ENCODE data around the gene MRPS18B.

MRPS18B gene

DNA sequence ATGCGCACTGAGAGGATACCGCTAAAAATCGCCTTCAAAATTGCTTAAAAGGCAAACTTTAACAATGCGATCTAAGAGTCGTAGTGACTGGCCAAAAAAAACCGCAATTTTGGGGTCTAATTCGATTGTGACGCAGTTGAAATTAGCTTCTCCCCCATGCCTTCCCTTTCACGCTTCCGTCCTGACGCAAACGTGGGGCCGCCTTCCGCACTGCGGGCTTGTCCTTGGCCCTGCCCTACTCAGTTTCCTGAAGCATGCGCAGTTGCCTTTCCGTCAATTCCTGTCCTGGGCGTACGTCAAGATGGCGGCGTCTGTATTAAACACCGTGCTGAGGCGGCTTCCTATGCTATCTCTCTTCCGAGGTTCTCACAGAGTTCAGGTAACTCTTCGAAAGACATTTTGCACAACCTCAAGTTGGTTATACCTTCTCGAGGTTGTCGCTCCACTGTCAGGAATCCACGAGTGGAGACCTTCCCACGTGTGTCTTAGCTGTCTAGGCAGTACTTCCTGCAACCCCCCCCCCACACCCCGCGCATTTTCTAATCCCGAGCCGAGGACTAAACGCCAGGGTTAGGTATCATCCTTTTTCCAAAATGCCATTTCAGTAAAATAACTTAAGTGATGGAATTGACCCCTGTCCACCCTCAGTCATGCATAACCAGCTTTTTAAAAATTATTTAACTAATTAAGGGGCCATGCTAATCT, at the start of gene MRPS18B:
Gene MRPS18B (plus strand): TSS at position 276 of the 705 bp plus-strand sequence. CDS start 26 bp downstream, at position 302.
- DNase-seq (ENCODE audit: low read depth in 2 of 2): peak; percentile 87 to 97

DNA sequence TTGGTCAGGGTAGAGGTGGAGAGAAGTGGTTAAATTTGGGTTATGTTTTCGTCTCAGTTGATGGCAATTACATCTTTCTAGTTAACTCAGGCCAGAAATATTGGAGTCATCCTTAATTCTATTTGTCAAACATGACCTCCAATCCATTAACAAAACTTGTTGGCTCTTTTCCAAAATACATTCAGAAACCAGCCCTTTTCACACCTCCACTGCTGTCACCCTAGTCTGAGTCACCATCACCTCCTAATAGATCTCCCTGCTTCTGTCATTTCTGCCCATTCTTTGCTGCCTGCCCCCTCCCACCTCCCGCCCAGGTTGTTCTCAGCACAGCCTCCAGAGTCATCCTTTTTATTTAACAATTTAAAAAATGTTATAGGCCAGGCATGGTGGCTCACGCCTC, 49.4 kb upstream of the MRPS18B start:
- peak in 1 of 2 donors; percentile 37 for DNase-seq (ENCODE audit: low read depth in 2 of 2)

DNA sequence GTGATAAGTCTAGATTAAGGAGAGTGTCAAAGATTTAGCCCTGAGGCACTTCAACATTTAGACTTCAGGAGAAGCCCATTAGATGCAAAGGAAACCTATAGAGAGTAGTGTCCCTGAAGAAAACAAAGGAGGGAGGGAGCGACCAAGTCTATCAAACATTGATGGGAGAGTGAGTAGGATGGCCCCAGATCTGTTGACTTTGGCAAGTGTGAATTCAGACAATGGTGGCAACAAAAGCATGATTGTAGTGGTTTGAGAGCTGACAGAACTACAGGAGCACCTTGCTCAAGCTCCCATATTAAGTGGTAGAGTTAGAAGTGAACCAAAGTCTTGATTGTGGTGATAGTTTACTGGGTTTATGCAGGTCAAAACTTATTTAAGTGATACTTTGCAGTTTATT, 47.4 kb upstream of the MRPS18B start:
- no peak for DNase-seq (ENCODE audit: low read depth in 2 of 2)

DNA sequence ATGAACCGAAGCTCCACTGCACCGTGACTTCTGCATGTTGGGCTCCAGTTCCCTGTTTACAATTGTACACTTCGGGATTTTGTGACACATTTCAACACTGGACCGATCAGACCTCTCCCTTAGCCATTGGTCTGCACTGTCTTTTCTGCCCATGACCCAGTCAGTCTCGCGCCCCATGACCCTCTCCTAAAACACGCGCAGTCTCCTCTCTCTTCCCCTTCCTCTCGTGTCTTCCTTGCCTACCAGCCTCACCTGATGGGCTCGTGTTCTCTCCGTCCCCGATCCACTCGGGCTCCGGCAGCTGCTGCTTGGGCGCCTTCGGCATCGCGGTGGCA, 46.9 kb upstream of the MRPS18B start:
- no peak for DNase-seq (ENCODE audit: low read depth in 2 of 2)

DNA sequence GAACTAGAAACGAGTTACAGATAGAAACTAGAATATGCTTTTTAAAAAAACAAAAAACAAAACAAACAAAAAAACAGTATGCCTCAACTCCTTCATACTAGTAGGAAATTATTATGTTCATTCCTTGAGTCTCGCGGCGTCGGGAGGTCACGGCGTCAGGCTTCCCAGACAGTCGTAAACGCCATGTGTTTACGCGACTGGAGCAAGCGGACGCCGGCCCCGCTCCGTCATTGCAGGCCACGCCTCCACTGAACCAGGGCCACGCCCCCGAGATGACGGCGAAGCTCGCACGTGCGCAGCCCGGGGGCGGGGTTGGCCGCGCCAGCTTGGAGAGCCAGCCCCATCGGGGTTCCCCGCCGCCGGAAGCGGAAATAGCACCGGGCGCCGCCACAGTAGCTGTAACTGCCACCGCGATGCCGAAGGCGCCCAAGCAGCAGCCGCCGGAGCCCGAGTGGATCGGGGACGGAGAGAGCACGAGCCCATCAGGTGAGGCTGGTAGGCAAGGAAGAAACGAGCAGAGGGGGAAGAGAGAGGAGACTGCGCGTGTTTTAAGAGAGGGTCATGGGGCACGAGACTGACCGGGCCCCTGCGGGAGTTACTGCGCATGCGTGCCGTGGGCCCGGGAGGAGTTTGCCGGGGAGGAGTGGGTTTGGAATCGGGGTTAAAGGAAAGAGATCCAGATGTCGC, 46.4 kb upstream of the MRPS18B start, which contains the start of gene ABCF1:
Gene ABCF1 (plus strand): TSS at position 368 of the 687 bp plus-strand sequence. CDS start 46 bp downstream, at position 414.
- DNase-seq (ENCODE audit: low read depth in 2 of 2): peak; percentile 99 to 100

DNA sequence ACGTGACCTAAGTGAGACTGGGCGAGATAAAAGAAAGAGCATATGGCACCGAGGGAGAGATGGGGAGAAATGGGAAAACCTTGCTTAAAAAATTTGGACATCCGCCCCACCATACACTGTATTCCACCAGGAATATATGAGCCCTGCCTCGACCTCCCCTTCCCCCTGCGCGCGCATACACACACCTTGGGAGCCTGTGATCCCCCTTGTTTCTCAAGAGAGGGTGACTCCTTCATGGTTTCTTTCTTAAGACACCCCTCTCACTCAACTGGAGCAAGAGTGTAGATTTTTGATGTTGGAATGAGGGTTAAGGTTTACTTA, 45.9 kb upstream of the MRPS18B start:
- DNase-seq (ENCODE audit: low read depth in 2 of 2): no peak

DNA sequence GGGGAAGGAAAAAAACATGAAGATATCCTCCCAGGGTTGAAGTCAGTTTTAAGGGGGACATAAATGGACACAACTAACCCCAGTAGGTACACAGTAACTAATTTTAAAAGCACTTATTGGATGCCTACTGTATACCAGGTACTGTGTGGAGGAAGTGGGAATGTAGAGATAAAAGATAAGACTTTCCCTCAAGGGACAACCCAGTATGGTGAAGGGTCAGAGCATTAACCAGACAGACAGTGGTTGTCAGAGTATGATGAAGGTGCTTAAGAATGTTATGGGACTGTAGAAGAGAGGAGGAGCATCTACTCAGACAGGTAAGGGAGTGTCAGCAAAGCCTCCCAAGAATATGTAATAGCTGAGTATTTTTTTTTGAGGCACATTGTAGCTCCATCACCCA, 45.5 kb upstream of the MRPS18B start:
- DNase-seq (ENCODE audit: low read depth in 2 of 2): no peak

DNA sequence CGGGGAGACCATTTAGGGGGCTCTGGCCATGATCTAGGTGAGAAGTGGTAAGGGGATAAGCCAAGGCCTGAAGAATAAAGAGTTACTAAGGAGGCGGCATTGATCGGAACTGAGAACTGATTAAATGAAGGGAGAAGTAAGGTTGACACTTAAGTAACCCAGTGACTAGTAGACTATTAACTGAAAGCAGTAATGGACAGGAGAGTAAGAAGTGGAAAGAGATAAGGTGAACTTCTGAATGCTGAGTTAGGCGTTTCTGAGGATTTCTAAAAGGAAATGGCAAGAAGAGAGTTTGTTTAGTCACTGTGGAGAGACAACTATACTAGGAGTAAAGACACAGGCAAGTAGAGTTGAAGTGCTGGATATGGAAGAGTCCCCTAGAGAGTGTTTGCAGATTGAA, 44.5 kb upstream of the MRPS18B start:
- DNase-seq (ENCODE audit: low read depth in 2 of 2): no peak

DNA sequence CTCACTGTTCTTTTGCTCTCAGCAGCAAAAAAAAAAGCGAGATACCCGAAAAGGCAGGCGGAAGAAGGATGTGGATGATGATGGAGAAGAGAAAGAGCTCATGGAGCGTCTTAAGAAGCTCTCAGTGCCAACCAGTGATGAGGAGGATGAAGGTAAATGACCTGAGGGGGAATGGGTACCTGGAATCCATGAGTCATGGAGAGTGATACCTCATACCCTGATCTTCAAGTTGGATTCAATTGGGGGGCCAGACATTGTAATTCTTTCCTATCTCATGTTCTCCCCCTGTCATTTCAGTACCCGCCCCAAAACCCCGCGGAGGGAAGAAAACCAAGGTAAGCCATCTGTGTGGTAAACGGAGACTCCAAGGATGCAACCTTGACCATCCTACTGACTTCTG, 39.6 kb upstream of the MRPS18B start:
- no peak for DNase-seq (ENCODE audit: low read depth in 2 of 2)

DNA sequence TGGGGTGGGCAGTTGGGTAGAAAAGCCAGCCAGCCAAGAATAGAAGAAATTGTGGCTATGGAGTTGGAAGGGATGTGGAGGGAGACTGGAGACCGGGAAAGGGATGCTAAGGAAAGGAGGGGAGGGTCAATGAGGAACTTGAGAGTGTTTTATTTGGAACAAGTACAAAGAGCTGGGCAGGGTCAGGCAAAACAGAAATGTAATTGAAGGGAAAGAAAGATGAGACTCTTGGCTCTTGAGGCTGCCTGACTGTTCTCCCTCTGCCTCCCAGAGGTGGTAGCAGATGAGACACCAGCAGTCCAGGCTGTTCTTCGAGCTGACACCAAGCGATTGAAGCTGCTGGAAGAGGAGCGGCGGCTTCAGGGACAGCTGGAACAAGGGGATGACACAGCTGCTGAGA, 33.7 kb upstream of the MRPS18B start:
- no peak for DNase-seq (ENCODE audit: low read depth in 2 of 2)

DNA sequence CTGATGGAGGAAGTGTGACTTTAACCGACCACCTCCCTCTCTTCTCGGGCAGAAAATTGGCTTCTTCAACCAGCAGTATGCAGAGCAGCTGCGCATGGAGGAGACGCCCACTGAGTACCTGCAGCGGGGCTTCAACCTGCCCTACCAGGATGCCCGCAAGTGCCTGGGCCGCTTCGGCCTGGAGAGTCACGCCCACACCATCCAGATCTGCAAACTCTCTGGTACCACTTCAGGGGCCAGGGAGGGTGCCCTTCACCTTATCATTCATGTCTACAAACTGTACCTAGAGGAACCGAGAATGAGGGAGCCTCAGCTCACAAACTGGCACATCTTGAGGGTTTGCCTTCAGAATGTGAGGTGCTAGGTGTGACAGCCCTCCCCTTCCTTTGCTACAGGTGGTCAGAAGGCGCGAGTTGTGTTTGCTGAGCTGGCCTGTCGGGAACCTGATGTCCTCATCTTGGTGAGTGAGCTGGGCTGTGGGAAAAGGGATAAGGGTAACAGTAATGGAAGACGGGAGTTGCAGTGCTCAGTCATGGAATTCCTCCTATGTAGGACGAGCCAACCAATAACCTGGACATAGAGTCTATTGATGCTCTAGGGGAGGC, 27.8 kb upstream of the MRPS18B start:
- DNase-seq (ENCODE audit: low read depth in 2 of 2): no peak

DNA sequence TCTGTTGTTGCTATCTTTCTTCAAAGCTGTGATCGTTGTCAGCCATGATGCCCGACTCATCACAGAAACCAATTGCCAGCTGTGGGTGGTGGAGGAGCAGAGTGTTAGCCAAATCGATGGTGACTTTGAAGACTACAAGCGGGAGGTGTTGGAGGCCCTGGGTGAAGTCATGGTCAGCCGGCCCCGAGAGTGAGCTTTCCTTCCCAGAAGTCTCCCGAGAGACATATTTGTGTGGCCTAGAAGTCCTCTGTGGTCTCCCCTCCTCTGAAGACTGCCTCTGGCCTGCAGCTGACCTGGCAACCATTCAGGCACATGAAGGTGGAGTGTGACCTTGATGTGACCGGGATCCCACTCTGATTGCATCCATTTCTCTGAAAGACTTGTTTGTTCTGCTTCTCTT, 27.1 kb upstream of the MRPS18B start:
- DNase-seq (ENCODE audit: low read depth in 2 of 2): no peak

DNA sequence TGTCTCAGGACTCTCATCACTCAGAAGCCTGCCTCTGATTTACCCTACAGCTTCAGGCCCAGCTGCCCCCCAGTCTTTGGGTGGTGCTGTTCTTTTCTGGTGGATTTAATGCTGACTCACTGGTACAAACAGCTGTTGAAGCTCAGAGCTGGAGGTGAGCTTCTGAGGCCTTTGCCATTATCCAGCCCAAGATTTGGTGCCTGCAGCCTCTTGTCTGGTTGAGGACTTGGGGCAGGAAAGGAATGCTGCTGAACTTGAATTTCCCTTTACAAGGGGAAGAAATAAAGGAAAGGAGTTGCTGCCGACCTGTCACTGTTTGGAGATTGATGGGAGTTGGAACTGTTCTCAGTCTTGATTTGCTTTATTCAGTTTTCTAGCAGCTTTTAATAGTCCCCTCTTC, 26.6 kb upstream of the MRPS18B start:
- DNase-seq (ENCODE audit: low read depth in 2 of 2): no peak

DNA sequence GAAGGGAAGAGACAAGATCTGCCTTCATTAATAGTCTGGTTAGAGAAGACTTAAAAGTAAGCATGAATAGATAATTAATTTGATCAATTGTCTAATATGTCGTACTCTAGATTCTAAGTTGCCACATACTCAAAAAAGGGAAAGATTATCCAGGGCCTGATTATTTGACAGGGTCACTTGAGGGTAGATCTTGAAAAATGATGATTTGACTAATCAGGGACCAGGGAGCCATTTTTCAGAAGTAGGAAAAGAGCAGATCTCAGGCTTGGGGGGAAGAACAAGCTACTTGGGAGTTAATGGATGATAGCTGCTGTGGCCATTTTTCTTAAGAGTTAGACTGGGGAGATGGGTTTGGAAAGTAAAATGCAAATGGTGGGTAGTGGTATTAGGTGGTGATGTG, 25.4 kb upstream of the MRPS18B start:
- no peak for DNase-seq (ENCODE audit: low read depth in 2 of 2)

DNA sequence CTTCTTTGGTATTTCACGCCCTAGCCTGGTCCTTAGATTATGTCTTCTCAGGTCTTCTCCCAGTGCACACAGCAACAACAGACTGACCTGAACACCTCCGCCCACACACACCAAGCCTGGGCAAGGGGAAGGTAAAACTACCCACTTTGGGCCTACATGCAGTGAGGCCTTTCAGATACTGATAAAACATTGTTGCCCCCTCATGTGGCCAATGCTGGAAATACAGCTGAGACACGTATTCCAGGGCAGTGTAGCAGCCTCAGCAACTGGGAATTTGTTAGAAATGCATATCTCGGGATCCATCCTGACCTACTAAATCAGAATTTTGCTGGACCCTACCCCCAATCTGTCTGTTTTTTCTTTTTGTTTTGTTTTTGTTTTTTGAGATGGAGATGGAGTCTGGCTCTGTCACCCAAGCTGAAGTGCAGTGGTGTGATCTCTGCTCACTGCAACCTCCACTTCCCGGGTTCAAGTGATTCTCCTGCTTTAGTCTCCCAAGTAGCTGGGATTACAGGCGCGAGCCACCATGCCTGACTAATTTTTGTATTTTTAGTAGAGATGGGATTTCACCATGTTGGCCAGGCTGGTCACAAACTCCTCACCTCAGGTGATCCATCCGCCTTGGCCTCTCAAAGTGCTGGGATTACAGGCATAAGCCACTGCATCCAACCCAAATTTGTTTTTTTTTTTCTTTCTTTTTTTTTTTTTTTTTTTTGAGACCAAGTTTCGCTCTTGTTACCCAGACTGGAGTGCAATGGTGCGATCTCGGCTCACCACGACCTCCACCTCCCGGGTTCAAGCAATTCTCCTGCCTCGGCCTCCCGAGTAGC, 20.1 kb upstream of the MRPS18B start:
- peak; percentile 69 to 76 for DNase-seq (ENCODE audit: low read depth in 2 of 2)

DNA sequence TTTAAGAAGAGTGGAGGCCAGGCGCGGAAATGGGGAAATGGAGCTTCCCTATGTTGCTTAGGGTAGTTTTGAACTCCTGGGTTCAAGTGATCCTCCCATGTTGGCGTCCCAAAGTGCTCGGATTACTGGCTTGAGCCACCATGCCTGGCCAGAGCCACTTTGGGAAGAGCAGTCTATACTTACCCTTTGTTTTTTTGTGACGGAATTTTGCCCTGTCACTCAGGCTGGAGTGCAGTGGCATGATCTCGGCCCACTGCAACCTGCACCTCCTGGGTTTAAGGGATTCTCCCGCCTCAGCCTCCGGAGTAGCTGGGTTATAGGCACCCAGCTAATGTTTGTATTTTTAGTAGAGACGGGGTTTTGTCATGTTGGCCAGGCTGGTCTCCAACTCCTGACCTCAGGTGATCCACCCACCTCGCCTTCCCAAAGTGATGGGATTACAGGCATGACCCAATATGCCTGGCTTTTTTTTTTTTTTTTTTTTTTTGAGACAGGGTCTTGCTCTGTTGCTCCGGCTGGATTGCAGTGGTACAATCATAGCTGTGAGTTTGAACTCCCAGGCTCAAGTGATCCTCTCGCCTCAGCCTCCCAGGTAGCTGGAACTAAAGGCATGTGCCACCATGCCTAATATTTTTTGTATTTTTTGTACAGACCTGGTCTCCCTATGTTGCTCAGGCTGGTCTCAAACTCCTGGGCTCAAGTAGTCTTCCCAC, 18.6 kb upstream of the MRPS18B start:
- DNase-seq (ENCODE audit: low read depth in 2 of 2): no peak

DNA sequence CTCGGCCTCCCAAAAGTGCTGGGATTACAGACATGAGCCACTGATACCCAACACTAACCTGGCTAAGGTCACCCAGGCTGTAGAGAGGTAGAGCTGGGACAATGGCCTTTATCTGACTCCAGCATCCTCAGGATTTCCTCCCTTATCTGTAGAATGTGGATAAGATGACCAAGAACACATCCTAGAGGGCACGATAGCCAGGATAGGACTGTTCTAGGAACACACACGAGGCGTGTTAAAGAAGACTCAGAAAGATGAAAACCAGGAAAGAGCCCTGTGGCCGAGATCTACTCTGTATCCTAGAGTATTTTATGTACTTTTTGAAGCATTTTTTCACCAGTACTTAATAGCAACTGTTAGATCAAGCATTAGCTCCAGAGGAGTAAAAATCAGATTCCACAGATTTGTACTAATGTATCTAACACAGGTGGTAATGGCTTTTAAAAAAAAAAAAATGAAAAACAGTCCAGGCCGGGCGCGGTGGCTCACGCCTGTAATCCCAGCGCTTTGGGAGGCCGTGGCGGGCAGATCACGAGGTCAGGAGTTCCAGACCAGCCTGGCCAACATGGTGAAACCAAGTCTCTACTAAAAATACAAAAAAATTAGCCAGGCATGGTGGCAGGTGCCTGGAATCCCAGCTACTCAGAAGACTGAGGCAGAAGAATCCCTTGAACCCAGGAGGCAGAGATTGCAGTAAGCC, 17.9 kb upstream of the MRPS18B start:
- DNase-seq (ENCODE audit: low read depth in 2 of 2): no peak

DNA sequence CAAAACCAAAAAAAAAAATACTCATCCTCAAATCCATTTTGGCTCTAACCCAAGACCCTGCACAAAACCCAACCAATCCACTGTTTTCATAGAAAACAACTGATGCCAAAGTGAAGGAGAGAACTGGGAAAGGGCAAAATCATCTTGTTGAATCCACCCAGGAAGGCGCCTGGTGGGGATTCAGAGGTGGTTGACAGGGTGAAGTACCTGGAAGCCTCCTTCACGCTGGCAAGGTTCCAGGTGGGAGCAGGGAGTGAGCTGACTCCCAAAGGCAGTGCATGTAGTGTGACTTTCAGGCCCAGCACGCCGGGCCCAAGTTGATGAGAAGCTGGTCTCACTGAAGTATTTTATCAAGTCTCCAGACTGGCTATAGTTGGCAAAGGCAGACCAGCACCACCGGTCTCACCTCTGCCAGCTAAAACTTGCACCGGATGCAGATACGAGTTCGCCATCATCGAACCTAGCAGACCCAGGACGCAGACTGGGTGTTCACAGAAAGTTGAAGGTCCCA, 17.1 kb upstream of the MRPS18B start:
- DNase-seq (ENCODE audit: low read depth in 2 of 2): no peak

DNA sequence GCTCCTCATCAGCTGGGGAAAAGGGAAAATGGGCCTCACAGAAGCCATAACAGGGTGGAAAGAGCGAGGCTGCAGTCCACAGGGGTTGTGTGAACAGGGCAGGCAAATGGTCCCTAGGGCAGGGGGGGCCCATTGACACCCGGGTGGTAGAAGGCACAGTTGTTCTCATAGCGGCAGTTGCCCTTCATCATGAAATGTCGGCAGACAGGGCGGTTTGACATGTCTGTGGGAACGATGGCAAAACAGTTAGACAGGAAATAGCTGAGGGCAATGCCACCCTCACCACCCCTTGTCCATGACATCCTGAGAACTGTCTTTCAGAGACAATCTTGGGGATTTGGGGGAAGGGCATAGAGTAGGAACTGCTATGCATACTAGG, 16.2 kb upstream of the MRPS18B start:
- no peak for DNase-seq (ENCODE audit: low read depth in 2 of 2)

DNA sequence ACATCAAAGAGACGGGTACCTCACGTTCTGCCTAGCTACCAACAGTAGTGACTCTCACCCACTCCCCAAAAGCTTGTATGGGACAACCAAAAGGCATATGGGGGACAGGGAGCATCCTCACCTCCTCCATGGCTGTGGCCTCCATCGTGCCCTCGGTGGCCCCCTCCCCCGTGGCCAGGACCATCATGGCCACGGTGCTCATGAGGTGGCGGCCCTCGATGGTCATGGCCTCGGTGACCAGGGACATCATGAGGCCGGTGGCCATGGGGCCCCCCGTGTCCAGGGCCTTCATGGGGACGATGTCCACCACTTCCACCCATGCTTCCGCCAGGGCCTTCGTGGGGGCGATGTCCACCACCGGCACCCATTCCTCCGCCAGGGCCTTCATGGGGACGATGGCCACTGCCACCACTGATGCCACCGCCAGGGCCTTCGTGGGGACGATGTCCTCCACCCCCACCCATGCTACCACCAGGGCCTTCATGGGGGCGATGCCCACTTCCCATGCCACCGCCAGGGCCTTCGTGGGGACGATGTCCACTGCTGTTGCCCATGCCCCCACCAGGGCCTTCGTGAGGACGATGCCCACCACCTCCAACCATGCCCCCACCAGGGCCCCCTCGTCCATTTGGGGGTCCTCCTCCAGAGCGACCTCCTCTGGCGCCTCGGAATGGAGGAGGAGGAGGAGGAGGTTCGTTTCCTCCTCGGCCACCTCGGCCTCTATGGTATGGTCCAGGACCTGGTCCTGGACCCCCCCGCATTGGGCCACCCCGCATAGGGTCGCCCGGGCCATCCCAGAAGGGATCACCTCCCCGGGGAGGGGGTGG, 15.6 kb upstream of the MRPS18B start:
- DNase-seq (ENCODE audit: low read depth in 2 of 2): no peak
